ENCODE measurements around the gene STAT5A. TPM values are rescaled to one million over a fixed set of nuclear protein-coding genes. Genes with fewer than 3 reads are reported as not detected.
A peak's percentile ranks its signal among the peaks of the same experiment; 100 is the strongest.

The STAT5A gene
- total RNA-seq, 5 donors from 2014 or later (not counting 1 experiment from before 2014, with no cell fraction given), result 141 to 160 (median 147) TPM

DNA sequence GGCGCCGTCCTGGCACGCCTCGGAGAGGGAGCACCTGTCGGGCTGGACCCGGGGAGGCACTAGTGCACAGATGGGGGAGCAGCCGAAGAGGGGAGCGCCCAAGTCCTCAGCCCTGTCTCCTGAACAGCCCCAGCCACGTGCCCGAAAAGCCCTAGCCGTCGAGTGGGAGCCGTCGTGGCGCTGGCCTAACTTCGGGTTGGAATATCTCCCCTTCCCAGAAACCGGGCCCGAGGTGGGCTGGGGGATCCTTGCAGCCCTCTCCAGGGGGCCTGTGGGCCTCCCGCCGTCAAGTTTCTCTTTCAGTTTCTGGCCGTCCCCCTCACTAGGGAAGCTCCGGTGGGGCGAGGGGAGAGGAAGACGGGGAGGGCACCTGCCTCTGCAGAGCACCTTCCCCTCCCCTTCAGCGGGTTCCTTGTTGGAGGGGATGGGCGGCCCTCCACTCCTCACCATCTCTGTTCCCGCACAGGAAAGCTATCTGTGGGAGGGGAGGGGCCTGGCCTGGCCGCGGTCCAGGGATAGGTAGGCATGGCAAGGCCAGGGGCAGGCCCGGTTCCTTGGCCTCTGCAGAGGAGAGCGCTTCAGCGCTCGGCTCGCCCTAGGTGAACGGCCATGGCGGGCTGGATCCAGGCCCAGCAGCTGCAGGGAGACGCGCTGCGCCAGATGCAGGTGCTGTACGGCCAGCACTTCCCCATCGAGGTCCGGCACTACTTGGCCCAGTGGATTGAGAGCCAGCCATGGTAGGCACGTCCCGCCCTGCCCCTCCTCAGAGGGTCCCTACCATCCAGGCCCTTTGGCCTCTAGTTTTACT, 709 bp downstream of the STAT5A start:
- DNase-seq (peak in 34 of 35 experiments; percentile 13 to 72 (median 46)), ATAC-seq (replicated peaks in 1 of 4) (peak; percentile 43 to 60 (median 48))
- H3K36me3 ChIP-seq (ENCODE audit: control insufficient read depth in 2 of 2, extremely low read depth in 1 of 2, insufficient read depth in 1 of 2, low read length in 1 of 2), result peaks cover 0 to 15% of the 10 kb centered on the region in 2 donors
- no peaks in the 10 kb centered on the region for H3K9me3 Mint-ChIP-seq
- H3K4me3 ChIP-seq (ENCODE audit: control insufficient read depth in 1 of 2, extremely low read depth in 1 of 2, low read length in 1 of 2), result peak overlapping the region; percentile 88 to 90
- ChIA-PET CTCF (interaction anchor here (0.6 to 3.2 kb wide), 4 partner anchors 39 to 67 kb away, joined by 3 to 22 read pairs (median 4); no protein-coding TSS in a partner anchor), POLR2A (interaction anchor here (0.6 to 2.0 kb wide), 9 partner anchors 16 to 417 kb away, joined by 3 to 29 read pairs (median 3); no protein-coding TSS in a partner anchor)
- peak overlapping the region; percentile 79 to 92 for H3K27ac Mint-ChIP-seq
- peak overlapping the region; percentile 83 to 95 (median 92) for H3K4me3 Mint-ChIP-seq
- no peaks in the 10 kb centered on the region for H3K27me3 Mint-ChIP-seq
- H3K27ac ChIP-seq (ENCODE audit: low read length), result peak overlapping the region; percentile 92
- H3K4me1 Mint-ChIP-seq, result peaks cover 50 to 62% (median 59%) of the 10 kb centered on the region in 3 donors
- WGBS (ENCODE audit: insufficient coverage), result 9% methylated on average over 21 of the region's 44 CpGs
- peaks cover 20% of the 10 kb centered on the region for H3K36me3 Mint-ChIP-seq
- H3K4me1 ChIP-seq (ENCODE audit: control insufficient read depth in 1 of 2, extremely low read depth in 1 of 2, insufficient read depth in 2 of 2, low read length in 2 of 2), result peaks cover 19 to 54% of the 10 kb centered on the region in 2 experiments
- no peaks in the 10 kb centered on the region for H3K9me3 ChIP-seq
- H3K27me3 ChIP-seq (replicated peaks in 1 of 2; ENCODE audit: control insufficient read depth in 2 of 2, extremely low read depth in 1 of 2, insufficient read depth in 2 of 2, low read length in 1 of 2), result no peaks in the 10 kb centered on the region

DNA sequence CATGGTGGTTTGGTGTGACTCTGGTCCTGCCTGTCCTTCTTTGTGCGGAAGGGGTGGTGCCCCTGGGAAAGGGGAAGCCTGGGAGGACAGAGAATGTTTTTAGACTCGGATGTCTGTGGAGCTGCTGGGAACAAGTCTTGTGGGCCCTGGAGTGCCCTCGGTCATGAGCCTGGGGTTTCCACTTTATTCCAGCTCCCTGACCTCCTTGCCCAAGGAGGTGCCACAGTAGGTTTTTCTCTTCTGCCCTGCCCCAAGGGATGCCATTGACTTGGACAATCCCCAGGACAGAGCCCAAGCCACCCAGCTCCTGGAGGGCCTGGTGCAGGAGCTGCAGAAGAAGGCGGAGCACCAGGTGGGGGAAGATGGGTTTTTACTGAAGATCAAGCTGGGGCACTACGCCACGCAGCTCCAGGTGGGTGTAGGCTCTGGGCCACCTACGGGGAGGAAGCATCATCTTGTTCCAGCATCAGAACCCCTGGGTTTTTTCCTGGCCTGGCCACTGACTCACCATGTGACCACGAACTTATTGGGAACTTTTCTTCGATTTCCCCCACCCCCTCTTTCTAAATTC, 1.4 kb downstream of the STAT5A start:
- Mint-ChIP-seq H3K36me3 (peaks cover 24% of the 10 kb centered on the region), H3K4me1 (peaks cover 50 to 62% (median 61%) of the 10 kb centered on the region in 3 donors), H3K4me3 (peak overlapping the region; percentile 83 to 95 (median 92)), H3K27ac (peak overlapping the region; percentile 79 to 92), H3K9me3 (no peaks in the 10 kb centered on the region), H3K27me3 (no peaks in the 10 kb centered on the region)
- peaks cover 19 to 54% of the 10 kb centered on the region in 2 experiments for H3K4me1 ChIP-seq (ENCODE audit: control insufficient read depth in 1 of 2, extremely low read depth in 1 of 2, insufficient read depth in 2 of 2, low read length in 2 of 2)
- H3K27me3 ChIP-seq (replicated peaks in 1 of 2; ENCODE audit: control insufficient read depth in 2 of 2, extremely low read depth in 1 of 2, insufficient read depth in 2 of 2, low read length in 1 of 2), result no peaks in the 10 kb centered on the region
- ATAC-seq (replicated peaks in 1 of 4) (no peak), DNase-seq (peak in 14 of 35 experiments; percentile 11 to 52 (median 32))
- ChIA-PET POLR2A (interaction anchor here (0.7 to 2.0 kb wide), 3 partner anchors 20 to 68 kb away, joined by 3 to 29 read pairs (median 3); no protein-coding TSS in a partner anchor), CTCF (interaction anchor here in 1 of 2 donors (1.5 to 3.2 kb wide), 2 partner anchors 40 to 68 kb away, joined by 4 to 22 read pairs; no protein-coding TSS in a partner anchor)
- peaks cover 0 to 21% of the 10 kb centered on the region in 2 donors for H3K36me3 ChIP-seq (ENCODE audit: control insufficient read depth in 2 of 2, extremely low read depth in 1 of 2, insufficient read depth in 1 of 2, low read length in 1 of 2)
- peak overlapping the region; percentile 88 to 90 for H3K4me3 ChIP-seq (ENCODE audit: control insufficient read depth in 1 of 2, extremely low read depth in 1 of 2, low read length in 1 of 2)
- no peaks in the 10 kb centered on the region for H3K9me3 ChIP-seq
- WGBS (ENCODE audit: insufficient coverage), result 39% methylated on average over 4 of the region's 9 CpGs
- H3K27ac ChIP-seq (ENCODE audit: low read length), result peak overlapping the region; percentile 92

DNA sequence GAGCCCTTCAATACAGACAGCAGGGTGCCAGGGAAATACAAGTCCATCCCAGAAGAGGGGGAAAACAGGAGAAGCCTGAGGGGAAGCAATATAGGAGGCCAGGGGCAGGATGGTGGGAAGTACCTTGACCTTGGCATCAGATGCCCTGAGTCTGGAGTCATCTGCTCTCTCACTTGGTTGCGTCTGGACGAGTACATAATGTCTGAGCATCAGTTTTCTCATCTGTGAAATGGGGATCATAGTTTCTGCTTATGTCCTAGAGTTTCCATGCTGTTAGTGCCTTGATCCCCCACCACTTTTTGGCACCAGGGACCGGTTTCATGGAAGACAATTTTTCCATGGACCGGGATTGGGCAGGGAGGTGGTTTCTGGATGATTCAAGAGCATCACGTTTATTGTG, 2.3 kb downstream of the STAT5A start:
- Mint-ChIP-seq H3K4me3 (peak overlapping the region; percentile 83 to 95 (median 92)), H3K4me1 (peaks cover 53 to 66% (median 61%) of the 10 kb centered on the region in 3 donors), H3K9me3 (no peaks in the 10 kb centered on the region), H3K27me3 (no peaks in the 10 kb centered on the region), H3K27ac (peak overlapping the region; percentile 79 to 92), H3K36me3 (peaks cover 31% of the 10 kb centered on the region)
- ATAC-seq (replicated peaks in 1 of 4) (no peak), DNase-seq (no peak)
- peak overlapping the region; percentile 92 for H3K27ac ChIP-seq (ENCODE audit: low read length)
- H3K9me3 ChIP-seq, result no peaks in the 10 kb centered on the region
- H3K27me3 ChIP-seq (replicated peaks in 1 of 2; ENCODE audit: control insufficient read depth in 2 of 2, extremely low read depth in 1 of 2, insufficient read depth in 2 of 2, low read length in 1 of 2), result no peaks in the 10 kb centered on the region
- POLR2A ChIA-PET, result interaction anchor here (0.6 to 2.0 kb wide), 3 partner anchors 42 to 78 kb away, joined by 3 to 29 read pairs (median 3); no protein-coding TSS in a partner anchor
- no peak overlapping the region for H3K4me3 ChIP-seq (ENCODE audit: control insufficient read depth in 1 of 2, extremely low read depth in 1 of 2, low read length in 1 of 2)
- H3K36me3 ChIP-seq (ENCODE audit: control insufficient read depth in 2 of 2, extremely low read depth in 1 of 2, insufficient read depth in 1 of 2, low read length in 1 of 2), result peaks cover 3 to 30% of the 10 kb centered on the region in 2 donors
- CTCF ChIA-PET, result interaction anchor here in 1 of 2 donors (3.2 kb wide), 1 partner anchor 69 kb away, joined by 22 read pairs; no protein-coding TSS in a partner anchor
- WGBS (ENCODE audit: insufficient coverage), result no CpG with 5 or more reads among the region's 5 CpGs
- peaks cover 19 to 50% of the 10 kb centered on the region in 2 experiments for H3K4me1 ChIP-seq (ENCODE audit: control insufficient read depth in 1 of 2, extremely low read depth in 1 of 2, insufficient read depth in 2 of 2, low read length in 2 of 2)

DNA sequence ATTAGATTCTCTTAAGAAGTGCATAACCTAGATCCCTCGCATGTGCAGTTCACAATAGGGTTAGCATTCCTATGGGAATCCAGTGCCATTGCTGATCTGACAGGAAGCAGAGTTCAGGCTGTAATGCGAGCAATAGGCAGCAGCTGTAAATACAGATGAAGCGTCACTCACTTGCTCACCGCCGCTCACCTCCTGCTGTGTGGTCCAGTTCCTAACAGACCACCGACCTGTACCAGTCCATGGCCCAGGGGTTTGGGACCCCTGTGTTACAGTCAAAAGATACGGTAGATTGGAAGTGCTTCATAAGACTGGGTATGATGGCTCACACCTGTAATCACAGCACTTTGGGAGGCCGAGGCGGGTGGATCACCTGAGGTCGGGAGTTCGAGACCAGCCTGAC, 2.8 kb downstream of the STAT5A start:
- ATAC-seq (replicated peaks in 1 of 4), result no peak
- Mint-ChIP-seq H3K27me3 (no peaks in the 10 kb centered on the region), H3K36me3 (peaks cover 37% of the 10 kb centered on the region)

DNA sequence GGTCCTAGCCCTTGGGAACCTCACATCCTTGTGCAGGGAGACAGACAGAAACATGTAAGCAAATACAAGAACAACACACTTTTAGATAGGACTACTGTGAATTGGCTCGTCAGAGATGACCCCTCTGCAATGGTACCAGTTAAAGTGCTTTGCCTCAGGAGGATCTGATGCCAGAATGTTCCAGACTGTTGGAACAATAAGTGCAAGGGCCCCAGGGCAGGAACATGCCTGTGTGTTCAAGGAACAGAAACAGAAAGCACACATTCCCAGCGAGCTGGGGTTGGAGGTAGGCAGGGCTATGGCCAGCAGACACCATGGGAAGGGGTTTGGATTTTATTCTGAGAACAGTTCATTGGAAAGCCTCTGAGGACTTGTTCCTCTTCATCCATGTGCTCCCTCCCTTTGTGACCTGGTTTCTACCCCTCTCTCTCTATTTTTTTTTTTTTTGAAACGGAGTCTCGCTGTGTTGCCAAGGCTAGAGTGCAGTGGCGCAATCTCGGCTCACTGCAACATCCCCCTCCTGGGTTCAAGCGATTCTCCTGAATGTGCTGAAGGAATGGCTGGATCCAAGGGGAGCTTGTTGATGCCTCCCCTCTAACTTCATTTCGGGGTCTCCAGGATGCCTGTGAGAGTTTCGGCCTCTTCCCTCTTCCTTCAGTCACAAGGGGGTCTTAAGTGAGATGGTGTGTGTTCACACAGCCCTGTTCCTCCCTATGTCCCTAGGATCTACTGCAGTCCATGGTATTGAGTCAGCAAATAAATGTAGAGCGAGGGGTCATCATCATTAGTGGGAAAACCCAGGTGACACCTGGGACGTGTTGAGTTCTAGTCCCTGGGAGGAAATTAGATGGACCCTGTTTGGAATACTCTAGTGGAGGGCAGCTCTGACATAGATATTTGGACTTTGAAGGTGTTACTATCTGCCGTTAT, 6.4 kb downstream of the STAT5A start:
- Mint-ChIP-seq H3K4me3 (no peak overlapping the region), H3K9me3 (no peaks in the 10 kb centered on the region), H3K4me1 (peaks cover 29 to 34% (median 31%) of the 10 kb centered on the region in 3 donors), H3K27ac (peak overlapping the region in 1 of 2 donors; percentile 50), H3K36me3 (peaks cover 46% of the 10 kb centered on the region), H3K27me3 (no peaks in the 10 kb centered on the region)
- H3K9me3 ChIP-seq, result no peaks in the 10 kb centered on the region
- peaks cover 2 to 14% of the 10 kb centered on the region in 2 experiments for H3K4me1 ChIP-seq (ENCODE audit: control insufficient read depth in 1 of 2, extremely low read depth in 1 of 2, insufficient read depth in 2 of 2, low read length in 2 of 2)
- no peaks in the 10 kb centered on the region for H3K27me3 ChIP-seq (replicated peaks in 1 of 2; ENCODE audit: control insufficient read depth in 2 of 2, extremely low read depth in 1 of 2, insufficient read depth in 2 of 2, low read length in 1 of 2)
- H3K4me3 ChIP-seq (ENCODE audit: control insufficient read depth in 1 of 2, extremely low read depth in 1 of 2, low read length in 1 of 2), result no peak overlapping the region
- ATAC-seq (replicated peaks in 1 of 4), result no peak
- no peak for DNase-seq
- no peak overlapping the region for H3K27ac ChIP-seq (ENCODE audit: low read length)
- ChIA-PET CTCF (interaction anchor here (0.7 to 1.0 kb wide), 3 partner anchors 73 to 257 kb away, joined by 4 to 5 read pairs (median 5); no protein-coding TSS in a partner anchor), POLR2A (interaction anchor here in 1 of 2 donors (0.7 kb wide), 1 partner anchor 25 kb away, joined by 3 read pairs; no protein-coding TSS in a partner anchor)
- peaks cover 8 to 55% of the 10 kb centered on the region in 2 donors for H3K36me3 ChIP-seq (ENCODE audit: control insufficient read depth in 2 of 2, extremely low read depth in 1 of 2, insufficient read depth in 1 of 2, low read length in 1 of 2)
- WGBS (ENCODE audit: insufficient coverage), result 100% methylated on average over 1 of the region's 12 CpGs

More for the DNA sequence above, 2.8 kb downstream of the STAT5A start:
- Mint-ChIP-seq H3K4me3 (no peak overlapping the region), H3K4me1 (peaks cover 49 to 62% (median 56%) of the 10 kb centered on the region in 3 donors), H3K27ac (peak overlapping the region; percentile 79 to 92), H3K9me3 (no peaks in the 10 kb centered on the region)
- Histone ChIP-seq H3K27me3 (replicated peaks in 1 of 2; ENCODE audit: control insufficient read depth in 2 of 2, extremely low read depth in 1 of 2, insufficient read depth in 2 of 2, low read length in 1 of 2) (no peaks in the 10 kb centered on the region), H3K4me3 (ENCODE audit: control insufficient read depth in 1 of 2, extremely low read depth in 1 of 2, low read length in 1 of 2) (no peak overlapping the region), H3K36me3 (ENCODE audit: control insufficient read depth in 2 of 2, extremely low read depth in 1 of 2, insufficient read depth in 1 of 2, low read length in 1 of 2) (peaks cover 8 to 34% of the 10 kb centered on the region in 2 donors), H3K9me3 (no peaks in the 10 kb centered on the region), H3K27ac (ENCODE audit: low read length) (no peak overlapping the region), H3K4me1 (ENCODE audit: control insufficient read depth in 1 of 2, extremely low read depth in 1 of 2, insufficient read depth in 2 of 2, low read length in 2 of 2) (peaks cover 19 to 44% of the 10 kb centered on the region in 2 experiments)
- ChIA-PET CTCF (interaction anchor here in 1 of 2 donors (0.6 to 3.2 kb wide), 2 partner anchors 18 to 69 kb away, joined by 5 to 22 read pairs; no protein-coding TSS in a partner anchor), POLR2A (no interaction called here)
- WGBS (ENCODE audit: insufficient coverage), result 98% methylated on average over 6 of the region's 11 CpGs
- no peak for DNase-seq

All from T-cell (primary cell).